Endometrium (tissue), 2 donors: Measurements from ENCODE around the gene ADRB2.
"Not testable (repeated sequence)": the region's sequence is repeated elsewhere in the genome, so short reads cannot be mapped to it uniquely, and the experiment has no call there.

Experiments used
- FAIRE-seq: peaks from 2 replicates; lab custom pipeline; 2012; peaks lifted over from hg19 to GRCh38; lab: Jason Lieb, UNC
- donor health status: control.
- donor health status: control.

ADRB2 gene

DNA sequence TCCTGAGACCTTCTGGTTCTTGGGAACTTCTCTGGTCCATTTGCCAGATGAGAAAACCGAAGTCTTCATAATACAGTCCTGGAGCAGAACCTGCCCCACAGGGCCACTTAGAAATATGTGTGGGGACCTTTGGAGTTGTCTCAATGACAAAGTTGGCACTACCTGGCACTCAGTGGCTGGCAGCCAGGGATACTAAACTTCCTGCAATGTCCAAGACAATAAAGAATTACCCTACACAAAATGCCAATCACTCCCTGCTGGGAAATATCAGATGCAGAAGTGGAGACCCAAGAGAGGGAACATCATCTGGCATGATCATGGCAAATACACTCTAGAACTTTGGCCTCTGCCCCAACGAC lies 29.6 kb downstream of the ADRB2 start:
- FAIRE-seq: no peak

- FAIRE-seq: no peak
Measured at GRCh38 chr5:148856424-148856823, 30.0 kb downstream of the ADRB2 start.

GRCh38 chr5:148857474-148857873 lies 31.1 kb downstream of the ADRB2 start:
- FAIRE-seq: no peak

DNA sequence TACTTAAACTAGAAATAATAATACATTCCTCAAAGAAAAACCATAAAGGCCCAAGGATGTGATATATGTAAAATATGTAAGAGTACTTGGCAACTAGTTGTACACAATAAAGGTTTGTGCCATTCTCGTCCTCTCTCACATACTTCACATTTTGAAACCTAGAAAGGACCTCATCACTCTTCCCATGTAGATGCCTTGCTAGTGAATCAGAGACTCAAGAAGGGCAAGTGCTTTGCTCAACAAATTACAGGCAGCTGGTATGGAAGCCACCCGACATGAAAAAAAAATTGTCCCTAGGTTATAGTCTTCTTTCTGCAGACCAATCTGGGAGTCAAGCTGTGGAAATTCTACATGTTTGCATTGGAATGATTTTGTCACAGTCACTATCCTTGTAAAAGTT lies 31.7 kb downstream of the ADRB2 start:
- no peak for FAIRE-seq

GRCh38 chr5:148858547-148858946 lies 32.1 kb downstream of the ADRB2 start:
- FAIRE-seq: no peak

DNA sequence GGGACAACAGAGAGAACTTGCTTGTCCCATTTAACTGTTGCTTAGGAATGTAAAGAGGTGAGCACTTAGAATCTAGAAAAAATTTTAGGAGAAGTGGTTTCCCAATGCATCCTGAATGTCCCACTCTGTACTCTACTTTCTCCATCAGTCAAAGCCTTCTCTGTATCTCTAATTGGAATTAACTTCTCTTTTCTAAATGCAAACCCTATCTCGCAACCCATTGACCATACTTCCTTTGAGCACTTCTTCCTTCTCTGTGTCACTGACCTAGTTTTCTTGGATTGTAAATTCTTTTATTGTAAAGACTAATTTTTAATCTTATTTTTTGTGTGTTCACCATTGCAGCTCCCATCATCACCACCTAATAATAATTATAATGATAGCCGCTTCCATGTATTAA lies 33.3 kb downstream of the ADRB2 start:
- no peak for FAIRE-seq

GRCh38 chr5:148860599-148860998 lies 34.2 kb downstream of the ADRB2 start:
- no peak for FAIRE-seq

DNA sequence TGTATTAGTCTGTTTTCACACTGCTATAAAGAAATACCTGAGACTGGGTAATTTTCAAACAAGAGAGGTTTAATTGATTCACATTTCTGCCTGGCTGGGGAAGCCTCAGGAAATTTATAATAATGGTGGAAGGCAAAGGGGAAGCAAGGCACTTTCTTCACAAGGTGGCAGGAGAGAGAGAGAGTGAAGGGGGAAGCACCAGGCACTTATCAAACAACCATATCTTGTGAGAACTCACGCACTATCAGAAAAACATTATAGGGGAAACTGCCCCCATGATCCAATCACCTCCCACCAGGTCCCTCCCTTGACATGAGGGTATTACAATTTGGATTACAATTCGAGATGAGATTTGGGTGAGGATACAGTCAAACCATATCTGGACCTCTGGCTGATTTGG lies 34.7 kb downstream of the ADRB2 start:
- no peak for FAIRE-seq

DNA sequence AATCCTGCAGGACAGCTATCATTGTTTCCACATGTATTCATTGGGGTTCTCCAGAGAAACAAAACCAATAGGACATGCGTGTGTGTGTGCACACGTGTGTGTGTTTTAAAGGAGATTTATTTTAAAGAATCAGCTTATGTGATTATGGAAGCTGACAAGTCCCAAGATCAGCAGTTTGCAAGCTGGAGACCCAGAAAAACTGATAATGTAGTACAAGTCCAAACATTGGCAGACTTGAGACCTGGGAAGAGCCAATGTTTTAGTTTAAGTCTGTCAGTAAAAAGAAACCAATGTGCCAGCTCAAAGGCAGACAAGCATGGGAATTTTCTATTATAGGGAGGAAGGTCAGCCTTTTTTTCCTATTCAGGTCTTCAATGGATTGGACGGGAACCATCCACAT lies 35.3 kb downstream of the ADRB2 start:
- no peak for FAIRE-seq

DNA sequence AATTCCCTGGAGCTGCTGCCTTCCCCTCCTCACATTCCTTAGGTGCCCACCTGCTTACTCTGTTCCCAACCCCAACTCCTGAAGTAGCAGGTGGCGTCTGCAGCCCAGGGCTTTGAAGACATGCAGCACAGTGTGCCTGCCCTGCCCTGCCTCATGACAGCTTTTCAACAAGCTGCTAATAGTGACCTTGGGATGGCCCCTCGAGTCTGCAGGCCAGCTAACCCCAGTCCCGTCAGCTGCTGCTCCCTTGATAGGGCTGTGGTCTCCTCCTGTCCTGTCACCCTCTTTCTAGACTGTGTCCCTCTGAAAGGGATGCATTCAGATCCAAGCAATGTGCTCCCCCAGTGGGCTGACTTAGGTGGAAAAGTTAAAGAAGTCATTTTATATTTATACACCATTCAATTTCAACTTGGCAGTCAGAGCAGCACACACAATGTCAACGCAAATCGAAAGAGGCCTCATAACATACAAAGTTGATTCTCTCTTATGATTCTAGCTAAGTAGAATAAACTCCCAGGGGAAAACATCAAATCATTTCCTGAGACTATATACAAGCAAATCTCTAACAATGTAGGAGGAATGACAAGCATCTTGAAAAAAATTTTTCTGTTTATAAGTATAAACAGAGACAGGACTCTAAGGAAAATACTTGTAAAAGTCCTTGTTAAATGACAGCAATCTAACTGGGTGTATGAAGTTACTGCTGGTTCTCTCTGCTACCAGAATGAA lies 37.9 kb downstream of the ADRB2 start:
- no peak for FAIRE-seq

DNA sequence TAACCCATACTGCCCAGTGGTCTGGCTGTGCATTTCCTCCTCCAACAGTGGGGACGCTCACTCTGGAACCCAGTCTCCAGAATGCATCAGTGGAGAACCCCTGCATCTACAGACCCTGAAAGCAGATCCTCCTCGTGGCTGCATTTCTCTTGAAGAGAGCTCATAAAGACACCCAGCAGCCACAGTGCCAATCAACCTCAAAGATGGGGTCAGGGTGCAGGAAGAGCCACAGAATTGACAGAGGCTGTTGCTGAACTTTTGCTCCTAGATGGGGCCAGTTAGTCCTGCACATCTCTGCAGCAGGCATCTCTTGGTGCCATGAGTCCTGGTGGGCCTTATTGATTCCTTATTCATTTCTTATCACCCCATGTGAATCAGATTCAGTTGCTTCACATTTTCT lies 39.6 kb downstream of the ADRB2 start:
- FAIRE-seq: no peak

GRCh38 chr5:148873120-148873519 lies 46.7 kb downstream of the ADRB2 start:
- FAIRE-seq: no peak

GRCh38 chr5:148873690-148874485 lies 47.5 kb downstream of the ADRB2 start:
- FAIRE-seq: no peak

GRCh38 chr5:148875205-148875875 lies 48.9 kb downstream of the ADRB2 start:
- FAIRE-seq: no peak

GRCh38 chr5:148877436-148877835 lies 51.0 kb downstream of the ADRB2 start:
- not testable (repeated sequence) for FAIRE-seq
